Stimulated activated CD4-positive, alpha-beta T cell treated with anti-CD3 and anti-CD28 coated beads, Interleukin-4, amount 100 ng/mL, for 1 hour (primary cell): ENCODE results near the gene FOXL3.

Experiments
- DNase-seq: peaks from one replicate; pipeline ENCODE4 v3.0.0-alpha.2; 2020

FOXL3 gene

DNA sequence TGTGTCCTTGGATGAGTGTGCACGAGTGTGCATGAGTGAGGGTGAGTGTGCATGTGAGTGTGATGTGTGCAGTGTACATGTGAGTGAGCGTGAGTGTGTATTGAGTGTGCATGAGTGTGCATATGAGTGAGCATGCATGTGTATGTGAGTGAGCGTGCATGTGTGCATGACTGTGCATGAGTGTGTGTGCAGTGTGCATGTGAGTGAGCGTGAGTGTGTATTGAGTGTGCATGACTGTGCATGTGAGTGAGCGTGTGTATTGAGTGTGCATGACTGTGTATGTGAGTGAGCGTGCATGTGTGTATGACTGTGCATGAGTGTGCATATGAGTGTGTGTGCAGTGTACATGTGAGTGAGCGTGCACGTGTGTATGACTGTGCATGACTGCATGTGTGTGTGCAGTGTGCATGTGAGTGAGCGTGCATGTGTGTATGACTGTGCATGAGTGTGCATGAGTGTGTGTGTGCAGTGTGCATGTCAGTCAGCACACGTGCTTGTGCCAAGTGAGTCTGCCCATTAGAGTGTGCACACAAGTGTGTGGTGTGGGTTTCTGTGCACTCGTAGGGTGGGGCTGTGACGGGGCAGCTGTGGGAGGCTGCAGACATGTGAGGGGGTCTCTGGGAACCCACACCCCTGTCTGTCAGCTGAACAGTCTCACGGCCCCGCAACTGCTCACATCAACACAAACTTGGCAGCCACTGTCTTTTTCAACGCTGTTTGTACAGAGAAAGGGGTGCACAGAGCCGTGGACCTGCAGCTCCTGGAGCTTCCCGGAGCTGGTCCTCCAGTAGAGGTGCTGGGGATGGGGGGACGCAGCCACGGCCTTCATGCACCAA lies 14.8 kb downstream of the FOXL3 start:
- no peak for DNase-seq

DNA sequence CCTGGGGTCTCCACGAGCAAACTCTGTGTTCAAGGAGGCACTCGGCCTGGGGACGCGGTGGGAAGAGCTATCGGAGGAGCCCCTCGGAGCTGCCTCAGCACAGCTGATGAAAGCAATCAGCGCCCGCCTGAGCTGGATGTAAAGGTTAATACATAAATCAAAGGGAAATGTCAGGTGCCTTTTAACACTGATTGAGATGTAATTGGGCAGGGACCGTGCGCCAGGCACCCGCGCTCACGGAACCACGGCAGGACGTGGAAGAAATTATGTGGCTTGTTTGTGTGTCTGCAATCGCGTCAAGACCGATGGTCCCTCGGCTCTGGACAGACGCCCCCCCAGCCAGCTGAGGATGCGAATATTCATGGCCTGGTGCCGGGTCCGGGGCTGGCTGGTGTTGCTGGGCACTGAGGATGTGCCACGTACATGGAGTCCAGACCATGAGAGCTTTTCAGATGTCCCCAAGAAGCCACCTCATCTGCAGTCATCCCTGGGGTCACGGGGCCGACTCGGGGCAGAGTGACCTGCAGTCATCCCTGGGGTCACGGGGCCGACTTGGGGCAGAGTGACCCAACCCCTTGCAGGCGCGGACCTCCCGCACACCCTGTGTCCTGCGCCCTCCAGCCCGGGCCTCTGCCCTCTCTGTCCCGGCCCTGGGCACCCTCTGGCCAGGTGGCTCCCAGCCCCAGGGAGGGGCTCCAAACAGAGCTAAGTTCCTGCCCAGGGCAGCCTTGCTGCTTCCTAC lies 15.6 kb downstream of the FOXL3 start:
- no peak for DNase-seq

DNA sequence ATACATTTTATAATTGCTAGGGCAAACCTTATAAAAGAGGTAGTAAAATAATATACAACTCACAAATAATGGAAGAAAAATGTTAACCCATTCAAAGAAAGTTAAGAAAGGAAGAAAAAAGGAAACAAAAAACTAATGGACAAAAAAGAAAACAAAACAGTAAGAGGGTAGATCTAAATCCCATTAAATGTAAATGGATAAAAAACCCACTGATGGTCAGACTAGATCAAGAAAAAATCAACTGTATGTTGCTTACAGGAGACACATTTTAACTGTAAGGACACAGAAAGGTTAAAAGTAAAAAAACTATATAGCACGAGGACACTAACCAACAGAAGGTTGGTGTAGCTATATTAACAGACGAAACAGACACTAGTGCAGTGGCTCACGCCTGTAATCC lies 18.0 kb downstream of the FOXL3 start:
- DNase-seq, result no peak

DNA sequence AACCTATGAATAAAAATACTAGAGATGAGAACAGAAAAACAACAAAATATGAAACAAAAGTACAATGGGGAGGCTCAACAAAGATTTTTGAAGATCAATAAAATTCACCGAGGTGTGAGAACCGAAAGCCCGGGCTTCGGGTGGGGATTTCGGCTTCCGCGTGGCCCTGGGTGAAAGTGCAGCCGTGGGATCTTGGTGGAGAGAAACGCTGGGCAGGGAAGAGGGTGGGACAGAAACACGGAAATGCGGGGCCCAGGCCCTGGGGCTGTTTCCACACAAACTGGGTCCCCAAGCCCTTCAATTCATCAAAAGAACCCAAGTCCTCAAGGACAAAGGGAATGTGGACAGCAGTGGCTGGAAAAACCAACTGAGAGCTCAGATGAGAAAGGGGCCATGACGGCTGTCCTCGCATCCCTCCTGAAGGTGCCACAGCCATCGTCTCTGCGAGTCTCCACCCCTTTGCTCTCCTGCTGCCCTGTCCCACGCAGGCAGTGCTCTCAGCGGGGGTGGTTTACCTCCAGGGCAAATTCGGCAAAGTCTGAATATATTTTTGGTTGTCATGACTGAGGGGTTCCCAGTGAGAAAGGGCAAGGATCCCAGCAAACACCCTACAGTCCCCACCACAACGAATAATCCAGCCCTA lies 19.7 kb downstream of the FOXL3 start:
- no peak for DNase-seq

DNA sequence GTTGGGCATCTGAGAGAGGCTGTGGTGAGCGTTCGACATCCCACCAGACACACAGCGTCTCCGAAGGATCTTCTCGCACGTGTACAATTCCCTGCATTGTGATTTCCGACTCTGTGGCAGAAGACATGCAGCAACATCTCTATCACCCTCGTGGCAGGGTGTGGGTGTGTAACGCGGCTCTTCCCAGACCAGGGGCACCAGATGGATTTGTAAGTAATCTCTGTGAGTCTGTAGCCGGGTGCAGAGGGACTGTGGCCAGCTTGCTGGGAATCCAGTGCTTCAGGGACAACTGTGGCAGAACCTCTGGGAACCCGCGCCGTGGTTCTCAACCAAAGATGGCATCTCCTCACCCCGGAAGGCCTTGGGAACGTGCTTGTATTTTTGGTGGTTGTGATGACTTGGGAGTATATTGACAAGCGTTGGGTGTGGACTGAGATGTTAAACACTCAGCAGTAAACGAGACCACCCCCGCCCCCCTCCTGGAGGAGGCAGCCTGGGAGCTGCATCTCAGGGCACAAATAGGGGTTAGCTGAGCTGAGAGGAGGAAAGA lies 21.2 kb downstream of the FOXL3 start:
- no peak for DNase-seq

DNA sequence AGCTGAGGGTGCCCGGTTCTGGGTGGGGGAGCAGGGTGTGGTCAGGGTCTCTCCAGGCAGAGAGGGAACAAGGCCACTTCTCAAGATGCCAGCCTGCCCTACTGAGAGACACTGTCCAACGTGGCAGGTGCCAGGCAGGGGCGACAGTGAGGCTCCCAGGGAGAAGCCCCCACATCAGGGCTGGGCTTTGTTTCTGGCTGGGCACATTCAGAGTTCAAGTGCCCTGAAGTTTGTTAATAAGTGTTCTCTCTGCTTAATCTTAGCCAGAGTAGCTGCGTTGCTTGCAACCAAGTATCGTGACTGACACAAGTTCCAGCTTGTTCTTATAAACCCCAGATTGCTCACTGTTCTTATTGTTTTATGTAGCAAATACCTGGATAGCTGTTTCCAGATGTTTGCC lies 21.8 kb downstream of the FOXL3 start:
- DNase-seq, result no peak

DNA sequence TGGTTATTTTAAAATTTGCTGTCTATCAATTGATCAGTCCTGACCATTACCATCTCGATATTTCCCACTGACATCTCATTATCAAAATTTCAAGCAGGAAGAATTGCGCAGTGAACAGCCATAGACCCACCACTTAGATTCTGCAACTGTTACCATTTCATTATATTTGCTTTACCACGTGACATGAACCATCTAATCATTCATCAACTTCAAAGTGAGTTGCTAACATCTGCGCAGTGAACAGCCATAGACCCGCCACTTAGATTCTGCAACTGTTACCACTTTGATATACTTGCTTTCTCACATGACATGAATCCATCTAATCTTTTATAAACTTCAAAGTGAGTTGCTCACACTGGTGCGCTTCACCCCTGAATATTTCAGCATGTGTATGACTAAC lies 22.5 kb downstream of the FOXL3 start:
- DNase-seq, result no peak

DNA sequence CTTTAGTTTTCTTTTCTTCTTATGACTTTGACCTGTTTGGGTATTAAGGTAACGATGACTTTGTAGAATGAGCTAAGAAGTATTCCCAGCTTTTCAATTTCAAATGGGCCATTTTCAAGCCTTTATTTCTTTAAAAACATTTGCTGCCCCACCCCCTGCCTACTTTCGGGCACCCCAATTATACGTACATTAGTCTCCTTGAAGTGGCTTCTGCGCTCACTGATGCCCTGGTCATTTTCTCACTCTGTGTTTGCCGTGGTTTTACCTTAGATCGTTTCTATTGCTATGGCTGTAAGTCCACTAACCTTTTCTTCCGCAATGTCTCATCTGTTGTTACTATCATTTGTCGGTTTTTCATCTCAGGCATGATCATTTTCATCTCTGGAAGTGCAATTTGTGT lies 24.9 kb downstream of the FOXL3 start:
- DNase-seq, result no peak

DNA sequence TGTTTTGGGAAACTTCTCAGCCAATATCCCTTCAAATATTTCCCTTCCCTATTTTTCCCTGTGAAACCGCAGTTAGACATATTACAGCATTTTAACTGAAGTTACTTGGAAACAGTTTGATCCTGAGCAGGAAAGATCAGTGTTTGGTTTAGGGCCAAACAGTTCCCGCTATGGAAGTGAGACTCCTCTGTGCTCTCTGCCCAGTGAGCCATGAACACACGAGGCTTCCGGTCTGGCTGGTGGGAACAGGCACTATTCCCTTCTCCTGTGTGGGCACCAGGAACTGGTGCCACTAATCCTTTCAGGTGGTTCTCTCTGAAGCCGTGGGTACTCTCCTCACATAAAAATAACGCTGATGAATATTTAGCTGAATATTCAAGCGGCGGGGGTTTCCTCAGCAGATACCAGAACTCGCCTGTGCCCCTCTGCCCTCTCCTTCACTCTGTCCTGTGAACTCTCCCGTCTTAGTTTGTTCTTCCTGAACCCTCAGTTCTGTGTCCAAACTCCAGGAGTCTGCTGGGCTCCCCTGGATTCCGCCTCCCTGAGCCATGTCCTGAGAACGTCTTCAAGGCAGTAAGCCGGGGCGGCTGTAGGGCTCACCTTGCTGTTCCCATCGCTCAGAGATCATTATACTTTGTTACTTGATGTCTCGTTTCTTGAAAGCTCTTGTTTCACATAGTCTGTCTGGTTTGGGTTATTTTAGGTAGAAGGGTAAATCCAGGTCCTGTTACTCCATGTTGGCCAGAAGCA lies 25.7 kb downstream of the FOXL3 start:
- no peak for DNase-seq

DNA sequence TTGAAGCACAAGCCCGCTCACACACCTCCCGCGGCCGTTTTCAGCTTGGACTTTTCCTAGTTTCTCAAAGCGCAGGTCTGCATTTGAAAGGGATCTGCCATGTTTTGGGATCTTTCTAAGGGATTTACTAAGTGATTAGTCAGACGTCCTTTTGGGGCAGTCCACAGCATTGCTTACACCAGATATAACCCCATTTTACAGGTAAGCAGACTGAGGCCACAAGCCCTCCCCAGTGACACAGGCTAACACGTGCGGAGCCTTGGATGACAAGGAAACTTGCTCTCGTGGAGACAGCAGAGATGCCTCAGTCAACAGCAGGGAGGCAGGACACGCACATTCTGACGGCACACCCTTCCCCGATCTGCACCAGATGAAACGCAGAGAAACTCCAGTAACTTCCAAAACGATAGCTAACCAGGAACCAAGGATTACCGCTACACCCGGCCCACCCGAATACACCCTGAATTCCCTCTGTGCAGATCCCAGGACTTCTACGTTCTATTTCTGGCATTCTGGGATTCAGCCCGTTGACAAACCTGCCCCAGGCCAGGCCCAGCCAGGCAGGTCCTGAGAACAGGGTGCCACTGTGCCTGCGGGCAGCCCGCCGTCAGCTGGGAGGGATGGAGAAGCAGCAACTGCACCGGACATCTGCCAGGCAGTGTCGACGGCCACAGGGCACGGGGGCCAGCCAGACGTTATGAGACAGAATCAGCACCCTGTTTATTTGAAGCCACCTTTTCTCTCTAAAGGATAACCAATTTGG lies 27.9 kb downstream of the FOXL3 start:
- DNase-seq, result no peak

DNA sequence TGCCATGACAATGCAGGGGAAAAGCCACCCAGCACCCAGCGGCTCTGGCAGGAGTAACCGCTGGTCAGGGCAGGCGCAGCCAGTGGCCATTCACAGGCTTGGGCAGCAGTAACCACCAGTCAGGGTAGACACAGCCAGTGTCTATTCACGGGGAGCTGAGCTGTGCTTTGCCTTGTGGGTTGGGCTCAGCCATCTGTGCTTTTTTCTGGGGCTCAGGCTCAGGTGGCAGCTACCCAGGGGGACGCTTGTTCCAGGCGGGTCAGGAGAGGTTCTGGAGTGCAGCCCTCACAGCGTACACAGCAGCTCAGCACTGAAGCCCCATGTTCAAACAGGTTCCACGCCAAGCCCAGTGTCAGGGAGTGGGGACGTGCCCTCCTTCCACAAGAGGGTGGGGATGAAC lies 28.5 kb downstream of the FOXL3 start:
- DNase-seq, result no peak

DNA sequence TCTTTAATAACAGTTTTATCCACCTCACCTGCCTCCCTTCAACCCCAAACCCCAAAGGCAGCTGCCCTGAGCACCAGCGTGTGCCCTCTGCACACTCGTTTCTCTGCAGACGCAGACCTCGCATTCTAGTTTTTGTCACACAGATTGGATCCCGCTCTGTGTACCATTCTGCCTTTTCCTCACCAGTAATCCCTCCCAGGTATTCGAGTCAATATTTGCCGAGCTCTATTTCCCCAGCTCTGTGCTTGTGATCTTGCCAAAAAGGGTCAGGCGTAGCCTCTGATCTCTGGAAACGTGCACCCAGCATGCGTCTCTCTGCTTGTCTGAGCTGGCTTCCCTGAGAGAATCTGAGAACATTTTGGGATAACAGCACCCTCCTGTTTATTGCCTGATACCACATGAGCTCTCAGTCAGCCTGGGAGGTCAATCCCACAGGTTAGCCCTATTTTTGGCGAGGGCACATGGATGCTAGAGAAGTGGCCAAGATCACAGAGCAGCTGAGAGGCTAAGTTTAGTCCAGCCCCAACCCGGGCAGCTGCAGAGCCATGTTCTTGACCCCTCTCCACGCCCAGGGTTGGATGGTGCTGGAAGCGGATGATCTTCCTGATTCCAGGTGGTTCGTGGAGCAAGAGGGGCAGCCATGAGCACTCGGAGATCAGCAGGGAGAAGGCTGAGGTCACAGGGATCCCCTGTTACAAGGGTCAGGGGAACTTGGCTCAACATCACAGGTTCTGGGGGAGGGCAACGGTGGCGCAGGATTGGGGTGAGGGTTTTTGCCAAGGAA lies 29.1 kb downstream of the FOXL3 start:
- DNase-seq, result no peak

DNA sequence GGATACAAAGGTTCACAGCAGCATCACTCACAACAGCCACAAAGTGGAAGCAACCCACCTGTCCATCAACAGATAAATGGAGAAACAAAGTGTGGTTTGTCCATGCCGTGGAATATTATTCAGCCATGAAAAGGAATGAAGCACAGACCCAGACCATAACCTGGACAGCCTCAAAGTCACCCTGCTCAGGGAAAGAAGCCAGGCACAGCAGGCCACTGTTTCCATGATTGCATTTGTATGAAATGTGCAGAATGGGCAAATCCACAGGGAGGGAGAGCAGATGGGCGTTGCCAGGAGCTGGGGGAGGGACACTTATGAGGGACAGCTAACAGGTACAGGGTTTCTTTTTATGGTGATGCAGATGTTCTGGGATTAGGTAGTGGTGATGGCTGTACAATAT lies 30.3 kb downstream of the FOXL3 start:
- no peak for DNase-seq

DNA sequence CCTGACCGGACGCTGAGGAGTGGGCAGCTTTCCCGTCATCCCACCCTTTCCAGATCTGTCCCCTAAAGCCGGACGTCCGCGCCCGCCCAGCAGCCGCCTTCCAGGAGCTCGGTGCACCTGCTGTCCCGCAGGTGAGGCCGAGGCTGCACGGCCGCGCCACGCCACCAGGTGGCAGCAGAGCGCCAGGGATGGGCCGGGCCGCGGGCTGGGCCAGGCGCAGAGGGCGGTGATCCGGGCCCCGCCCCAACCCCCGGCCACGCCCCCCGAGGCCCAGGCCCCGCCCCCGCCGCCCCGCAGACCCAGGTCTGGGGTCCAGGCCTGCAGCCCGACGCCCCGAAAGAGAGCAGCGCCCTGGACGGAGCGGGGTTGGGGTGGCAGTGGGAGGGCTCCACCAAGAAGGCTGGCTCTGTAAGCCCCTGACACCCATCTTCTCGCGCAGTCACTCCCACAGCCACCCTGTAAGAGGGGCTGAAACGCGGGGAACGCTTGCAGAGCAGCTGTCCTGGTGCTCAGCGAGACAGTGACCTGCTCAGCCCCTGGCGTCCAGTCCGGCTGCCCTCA lies 32.2 kb downstream of the FOXL3 start:
- peak; percentile 89 for DNase-seq

DNA sequence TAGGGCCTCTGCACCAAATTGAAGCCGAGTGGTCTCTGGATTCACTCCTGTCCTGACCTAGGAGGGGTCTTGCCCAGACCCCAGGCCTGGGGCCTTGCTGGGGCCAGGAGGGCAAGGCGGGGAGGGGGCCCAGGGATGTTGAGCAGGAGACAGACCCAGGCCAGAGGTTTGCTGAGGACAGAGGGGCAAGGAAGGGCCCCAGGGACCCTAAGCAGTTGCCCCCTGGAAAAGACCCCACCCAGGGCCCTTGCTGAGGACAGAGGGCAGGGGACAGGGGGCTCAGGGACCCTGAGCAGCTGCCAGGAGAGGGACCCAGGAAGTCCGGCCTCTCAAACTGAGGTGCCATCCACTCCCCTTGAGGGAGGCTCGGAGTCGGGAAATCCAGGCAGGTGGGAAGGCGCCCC lies 32.7 kb downstream of the FOXL3 start:
- DNase-seq, result no peak

DNA sequence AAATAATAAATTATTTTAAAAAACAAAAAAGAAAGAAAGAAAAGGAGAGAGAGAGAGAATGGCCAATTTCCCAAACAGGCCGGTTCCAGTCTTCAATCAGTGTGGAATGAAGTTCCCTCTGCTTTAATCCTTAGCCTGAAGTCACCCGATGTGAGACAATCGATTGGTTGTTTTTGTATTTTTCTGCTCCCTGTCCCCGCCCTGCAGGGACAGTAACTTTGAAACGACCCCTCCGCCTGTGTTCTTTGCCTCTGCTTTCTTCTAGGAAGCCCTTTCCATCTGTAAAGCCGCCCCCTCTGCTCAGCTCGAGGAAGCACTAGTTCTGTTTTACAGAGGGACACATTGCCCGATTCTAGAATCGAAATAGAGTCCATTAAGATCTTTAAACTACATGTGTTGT lies 33.4 kb downstream of the FOXL3 start:
- no peak for DNase-seq

DNA sequence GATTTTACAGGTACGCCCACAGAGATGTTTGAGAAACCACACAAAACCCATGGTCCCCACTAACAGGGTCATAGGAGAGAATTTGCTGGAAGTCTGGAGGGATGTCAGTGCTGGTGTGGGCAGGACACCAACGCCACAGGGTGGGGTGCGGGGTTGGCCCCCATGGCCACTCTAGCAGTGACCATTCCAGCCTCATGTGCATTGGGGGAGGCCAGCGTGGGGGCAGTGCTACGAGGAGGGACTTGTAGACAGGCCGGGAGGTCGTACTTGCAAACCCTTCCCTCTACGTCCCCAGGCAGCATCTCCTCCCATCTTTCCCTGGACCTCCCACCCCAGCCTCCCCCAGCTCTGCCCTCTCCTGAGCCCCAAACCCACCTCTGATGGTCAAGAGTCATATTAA lies 34.0 kb downstream of the FOXL3 start:
- no peak for DNase-seq

DNA sequence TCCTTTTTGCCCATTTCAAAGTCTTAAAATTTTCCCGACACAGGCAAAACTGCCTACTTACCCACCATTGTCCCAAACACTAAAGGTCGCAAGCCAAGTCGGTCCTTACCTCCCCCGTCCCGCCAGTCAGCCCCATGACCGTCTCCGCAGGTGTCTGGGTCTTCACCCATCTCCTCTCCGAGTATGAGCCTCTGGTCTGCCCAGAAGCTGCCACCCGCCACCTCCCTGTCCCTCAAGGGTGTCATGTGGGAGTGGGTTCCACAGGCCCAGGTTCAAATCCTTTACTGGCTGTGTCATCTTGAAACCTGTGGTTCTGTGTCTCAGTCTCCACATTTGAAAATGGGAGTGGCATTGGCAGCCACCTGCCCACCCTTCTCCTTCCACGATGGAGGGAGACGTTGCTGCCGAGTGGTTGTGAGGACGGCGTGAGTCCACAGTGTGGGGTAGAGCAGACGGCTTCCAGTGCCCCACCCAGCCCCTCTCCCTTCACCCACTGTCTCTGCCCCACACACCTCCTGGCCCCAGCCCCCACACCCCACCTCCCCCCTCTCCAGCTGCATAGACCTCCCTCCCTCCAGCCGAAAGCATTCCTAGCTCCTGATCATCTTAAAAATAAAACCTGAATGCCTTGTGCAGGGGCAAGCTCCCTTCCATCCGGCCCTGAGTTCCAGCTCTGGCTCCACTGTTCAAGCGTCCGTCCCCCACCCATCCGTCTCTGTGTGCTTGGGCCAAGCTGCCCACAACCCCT lies 35.3 kb downstream of the FOXL3 start:
- no peak for DNase-seq

DNA sequence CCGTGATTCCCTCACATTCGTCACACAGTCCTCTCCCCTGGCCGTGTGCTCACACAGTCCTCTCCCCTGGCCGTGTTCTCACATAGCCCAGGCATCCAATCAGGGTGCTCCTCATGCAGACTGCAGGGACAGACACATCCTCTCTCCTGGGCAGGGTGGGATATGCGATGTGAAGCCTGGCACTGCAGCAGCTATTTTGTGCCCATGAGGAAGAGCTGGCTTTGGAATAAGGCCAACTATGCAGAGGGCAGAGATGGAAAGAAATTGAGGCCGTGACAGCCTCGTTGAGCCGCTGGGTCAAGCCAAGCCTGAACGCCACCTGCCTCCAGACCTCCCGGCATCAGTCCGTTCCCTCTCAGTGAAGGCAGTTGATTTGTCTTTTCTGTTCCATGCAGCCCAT lies 35.8 kb downstream of the FOXL3 start:
- DNase-seq, result no peak

DNA sequence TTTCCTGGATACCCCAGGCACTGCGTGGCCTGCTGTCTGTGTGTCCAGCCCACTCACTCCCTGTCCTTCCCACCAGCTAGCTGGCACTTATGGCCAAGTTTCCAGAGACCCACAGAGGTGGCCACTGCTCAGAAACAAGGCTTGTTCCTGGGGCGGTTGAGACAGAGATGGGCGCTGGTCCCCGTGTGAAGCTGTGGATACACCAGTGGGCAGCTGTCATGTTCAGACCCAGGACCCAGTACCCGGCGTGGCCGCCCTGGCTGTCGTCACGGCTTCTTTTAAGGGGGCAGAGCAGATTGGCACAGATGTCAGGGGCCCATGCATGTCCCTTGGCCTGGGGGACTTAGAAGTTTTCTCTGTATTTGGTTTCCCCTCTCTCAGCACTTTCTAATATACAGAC lies 36.3 kb downstream of the FOXL3 start:
- no peak for DNase-seq
